H1 (cell line): ENCODE measurements around the gene XRCC6.

Experiments used
- CBX8 ChIP-seq: fragments of 300-800, 300-1000 bp; sonication (generic); IDR thresholded peaks from 2 replicates; pipeline ENCODE4 v1.7.1; 2016; ENCODE audit warnings: low read depth, low read length, borderline replicate concordance
- CREB1 ChIP-seq: IDR thresholded peaks from 2 replicates; pipeline ENCODE4 v1.6.1; 2012; ENCODE audit warnings: inconsistent platforms
- GTF2F1 ChIP-seq: IDR thresholded peaks from 2 replicates; pipeline ENCODE4 v1.6.1; 2012; ENCODE audit warnings: low read depth, low read length, improper control_type of control experiment, borderline replicate concordance
- JUN ChIP-seq: IDR thresholded peaks from 2 replicates; pipeline ENCODE4 v1.6.1; 2011; ENCODE audit warnings: low read depth, mild to moderate bottlenecking, improper control_type of control experiment, low read length
- SP1 ChIP-seq: IDR thresholded peaks from 2 replicates; pipeline ENCODE4 v1.6.1; 2011; ENCODE audit warnings: low read depth, low read length
- TF ChIP-seq, protein P1 (sequence below), 3 experiments: IDR thresholded peaks; 1 replicate in 2 of 3; 2 replicates in 1 of 3; pipeline versions ENCODE4 v1.5.1 to v1.6.1; 2011; ENCODE audit warnings: low read length in 3 of 3, mild to moderate bottlenecking in 3 of 3, inconsistent platforms in 2 of 3, low read depth in 1 of 3, moderate library complexity in 1 of 3; ENCODE audit not compliant: insufficient read depth in 1 of 3; ENCODE audit errors: control extremely low read depth in 1 of 3

DNA sequence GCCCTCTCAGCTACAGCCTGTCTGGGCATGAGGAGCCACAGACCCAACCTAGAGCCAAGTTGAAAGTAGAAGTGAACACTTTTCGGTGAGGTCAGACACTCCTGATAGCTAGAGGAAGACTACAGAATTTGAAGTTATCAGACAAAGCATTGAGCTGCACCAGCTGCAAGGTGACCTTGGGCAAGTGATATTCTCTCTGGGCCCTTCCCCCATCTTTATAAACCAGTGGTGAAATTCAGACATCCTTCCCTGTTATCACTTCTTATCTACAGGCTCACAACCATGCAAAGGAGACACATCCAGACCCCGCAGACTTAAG is 23.5 kb upstream of the XRCC6 start:
- TF ChIP-seq, protein P1, sequence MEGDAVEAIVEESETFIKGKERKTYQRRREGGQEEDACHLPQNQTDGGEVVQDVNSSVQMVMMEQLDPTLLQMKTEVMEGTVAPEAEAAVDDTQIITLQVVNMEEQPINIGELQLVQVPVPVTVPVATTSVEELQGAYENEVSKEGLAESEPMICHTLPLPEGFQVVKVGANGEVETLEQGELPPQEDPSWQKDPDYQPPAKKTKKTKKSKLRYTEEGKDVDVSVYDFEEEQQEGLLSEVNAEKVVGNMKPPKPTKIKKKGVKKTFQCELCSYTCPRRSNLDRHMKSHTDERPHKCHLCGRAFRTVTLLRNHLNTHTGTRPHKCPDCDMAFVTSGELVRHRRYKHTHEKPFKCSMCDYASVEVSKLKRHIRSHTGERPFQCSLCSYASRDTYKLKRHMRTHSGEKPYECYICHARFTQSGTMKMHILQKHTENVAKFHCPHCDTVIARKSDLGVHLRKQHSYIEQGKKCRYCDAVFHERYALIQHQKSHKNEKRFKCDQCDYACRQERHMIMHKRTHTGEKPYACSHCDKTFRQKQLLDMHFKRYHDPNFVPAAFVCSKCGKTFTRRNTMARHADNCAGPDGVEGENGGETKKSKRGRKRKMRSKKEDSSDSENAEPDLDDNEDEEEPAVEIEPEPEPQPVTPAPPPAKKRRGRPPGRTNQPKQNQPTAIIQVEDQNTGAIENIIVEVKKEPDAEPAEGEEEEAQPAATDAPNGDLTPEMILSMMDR (IDR thresholded peaks at IDR 0.05; ENCODE audit: control extremely low read depth in 1 of 3, insufficient read depth in 1 of 3, low read depth in 1 of 3, low read length in 3 of 3): no peak
- TF ChIP-seq CREB1 (no peak), GTF2F1 (no peak), JUN (no peak), CBX8 (no peak), SP1 (no peak)
